K562 (cell line): ENCODE measurements around the gene LSM14B. TPM values are rescaled to one million over a fixed set of nuclear protein-coding genes. Genes with fewer than 3 reads are reported as not detected.

Experiments
- DPF2 ChIP-seq: fragments of 450-650 bp; IDR thresholded peaks from 2 replicates; pipeline ENCODE4 v1.6.1; 2016
- HDAC2 ChIP-seq: fragments of 450-650 bp; IDR thresholded peaks from 2 replicates; pipeline ENCODE4 v1.6.1; 2016; ENCODE audit warnings: mild to moderate bottlenecking
- MYBL2 ChIP-seq, 2 experiments: fragments of 450-650 bp in 1 of 2; sonication (generic) in 1 of 2; formaldehyde crosslinking in 1 of 2; IDR thresholded peaks; 2 replicates each; pipeline versions ENCODE4 v1.6.1 to v1.8.1; 2017 to 2022; ENCODE audit warnings: borderline replicate concordance in 1 of 2, inconsistent platforms in 1 of 2, low read depth in 1 of 2, mild to moderate bottlenecking in 1 of 2, missing genetic modification reagents in 1 of 2, moderate library complexity in 1 of 2
- MYNN ChIP-seq, 2 experiments: sonication (generic); formaldehyde crosslinking in 1 of 2; IDR thresholded peaks; 2 replicates each; pipeline versions ENCODE4 v1.5.0 to v1.6.1; 2016 to 2020; ENCODE audit warnings: antibody characterized with exemption in 1 of 2, missing genetic modification reagents in 1 of 2
- NCOR1 ChIP-seq: fragments of 450-650 bp; IDR thresholded peaks from 2 replicates; pipeline ENCODE4 v1.6.1; 2016; ENCODE audit warnings: mild to moderate bottlenecking, moderate library complexity
- RBM22 ChIP-seq: fragments of 200-400 bp; formaldehyde crosslinking; IDR thresholded peaks from 2 replicates; pipeline ENCODE4 v1.6.1; 2018; ENCODE audit warnings: low read length, low read depth; ENCODE audit not compliant: poor library complexity, severe bottlenecking
- ZFP30 ChIP-seq: fragments of 250-450 bp; sonication (Bioruptor Pico); IDR thresholded peaks from 2 replicates; pipeline ENCODE4 v1.8.0; 2022; ENCODE audit warnings: moderate library complexity, mild to moderate bottlenecking, inconsistent platforms, borderline replicate concordance
- ZFPM2 ChIP-seq: fragments of 250-450 bp; sonication (Bioruptor Pico); IDR thresholded peaks from 2 replicates; pipeline ENCODE4 v1.5.1; 2022; ENCODE audit warnings: mild to moderate bottlenecking
- polyA plus RNA-seq, 8 experiments: library from polyadenylated mRNA; depleted of rRNA in 4 of 8; stranded (reverse) in 5 of 8; unstranded in 3 of 8; fragments of >200 nt; fragmentation: Nextera tagmentation in 2 of 8; fragmentation: Illumina TruSeq in 1 of 8; extraction: Ambion mirVana in 2 of 8; extraction: Trizol in 1 of 8; gene quantifications; 2 replicates each; pipeline versions ENCODE4 v1.2.1 to v1.2.3, GENCODE V29; 2011 to 2014; ENCODE audit warnings: inconsistent platforms in 1 of 8, missing spikeins in 1 of 8
- total RNA-seq, 7 experiments: library from RNA; depleted of rRNA in 6 of 7; stranded (reverse); fragments of >200 nt in 6 of 7; fragmentation: Illumina TruSeq in 2 of 7; extraction: Trizol in 2 of 7; gene quantifications; 2 replicates each; pipeline versions ENCODE4 v1.2.1 to v1.2.3, GENCODE V29; 2011 to 2021; ENCODE audit warnings: low replicate concordance in 1 of 7
- TF ChIP-seq, protein P1 (sequence below), 2 experiments: fragments of 450-650 bp in 1 of 2; sonication (generic) in 1 of 2; formaldehyde crosslinking in 1 of 2; IDR thresholded peaks; 2 replicates each; pipeline versions ENCODE4 v1.7.1 to v1.9.0; 2016 to 2022; ENCODE audit warnings: inconsistent platforms in 1 of 2, mild to moderate bottlenecking in 1 of 2, missing genetic modification reagents in 1 of 2
- TF ChIP-seq, protein P2 (sequence below): sonication (generic); formaldehyde crosslinking; IDR thresholded peaks from 2 replicates; pipeline ENCODE4 v1.8.1; 2022; ENCODE audit warnings: missing genetic modification reagents

Gene LSM14B
- total and polyA plus RNA-seq, 9 of the 15 experiments (the other 6 are each of a cell fraction or from before 2014, with no cell fraction given), result 0.66 to 36.0 (median 20.2) TPM

DNA sequence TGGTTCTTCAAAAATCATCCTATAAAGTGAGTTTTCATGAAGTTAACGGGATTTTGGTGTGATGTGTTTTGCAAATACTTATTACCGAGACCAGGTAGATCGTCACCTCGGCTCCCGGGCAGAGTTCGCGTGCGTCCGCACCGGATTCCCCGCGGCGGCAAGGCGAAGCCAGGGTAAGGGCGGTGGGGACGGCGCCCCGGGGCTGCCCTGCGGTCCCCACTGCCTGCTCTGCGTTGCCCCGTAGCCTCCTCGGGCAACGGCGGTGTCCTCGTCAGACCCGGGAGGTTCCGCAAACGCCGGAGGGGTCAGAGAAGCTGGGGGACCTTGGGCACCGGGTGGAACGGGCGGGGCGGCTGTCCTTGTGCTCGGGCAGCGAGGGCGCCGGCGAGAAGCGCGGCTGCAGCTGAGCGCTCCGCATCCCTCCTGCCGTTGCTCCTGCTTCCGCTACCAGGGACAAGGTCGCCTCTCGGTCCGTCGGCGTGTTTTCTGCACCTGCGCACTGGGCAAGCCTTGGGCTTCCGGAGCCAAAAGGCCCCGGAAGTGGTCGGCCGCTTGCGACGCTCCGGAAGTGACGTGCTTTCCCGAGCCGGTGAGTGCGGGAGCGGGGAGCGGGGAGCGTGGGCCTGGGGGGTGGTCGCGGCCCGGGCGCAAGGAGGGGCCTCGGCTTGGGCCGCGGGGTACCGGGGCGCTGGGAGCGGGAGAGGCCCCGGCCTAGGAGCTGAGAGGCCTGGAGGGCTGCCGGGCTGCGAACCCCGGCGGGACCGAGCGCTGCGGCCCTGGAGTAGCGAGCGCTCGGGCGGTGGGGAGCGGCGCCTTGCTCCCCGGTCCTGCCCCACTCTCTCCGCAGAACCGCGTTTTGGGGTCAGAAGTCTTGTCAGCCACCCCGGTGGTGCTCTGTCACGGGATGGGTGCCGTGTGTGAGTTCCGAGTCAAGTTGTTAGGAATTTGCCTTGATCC is 60.5 kb downstream of the LSM14B start, which contains the start of gene MTG2 (continued):
- TF ChIP-seq MYBL2 (IDR thresholded peaks at IDR 0.05; ENCODE audit: low read depth), result no peak
- TF ChIP-seq MYBL2 (CRISPR knock-in tag; IDR thresholded peaks at IDR 0.05; ENCODE audit: borderline replicate concordance), result no peak
- 0 out of 2 replicates have a peak, but pooled peaks have one; percentile 39 for TF ChIP-seq MYNN (IDR thresholded peaks at IDR 0.05)
- TF ChIP-seq MYNN (CRISPR knock-in tag; IDR thresholded peaks at IDR 0.05), result no peak
- peak; percentile 9; the same call in 1 of the 2 replicates for TF ChIP-seq NCOR1
- TF ChIP-seq, protein P1, sequence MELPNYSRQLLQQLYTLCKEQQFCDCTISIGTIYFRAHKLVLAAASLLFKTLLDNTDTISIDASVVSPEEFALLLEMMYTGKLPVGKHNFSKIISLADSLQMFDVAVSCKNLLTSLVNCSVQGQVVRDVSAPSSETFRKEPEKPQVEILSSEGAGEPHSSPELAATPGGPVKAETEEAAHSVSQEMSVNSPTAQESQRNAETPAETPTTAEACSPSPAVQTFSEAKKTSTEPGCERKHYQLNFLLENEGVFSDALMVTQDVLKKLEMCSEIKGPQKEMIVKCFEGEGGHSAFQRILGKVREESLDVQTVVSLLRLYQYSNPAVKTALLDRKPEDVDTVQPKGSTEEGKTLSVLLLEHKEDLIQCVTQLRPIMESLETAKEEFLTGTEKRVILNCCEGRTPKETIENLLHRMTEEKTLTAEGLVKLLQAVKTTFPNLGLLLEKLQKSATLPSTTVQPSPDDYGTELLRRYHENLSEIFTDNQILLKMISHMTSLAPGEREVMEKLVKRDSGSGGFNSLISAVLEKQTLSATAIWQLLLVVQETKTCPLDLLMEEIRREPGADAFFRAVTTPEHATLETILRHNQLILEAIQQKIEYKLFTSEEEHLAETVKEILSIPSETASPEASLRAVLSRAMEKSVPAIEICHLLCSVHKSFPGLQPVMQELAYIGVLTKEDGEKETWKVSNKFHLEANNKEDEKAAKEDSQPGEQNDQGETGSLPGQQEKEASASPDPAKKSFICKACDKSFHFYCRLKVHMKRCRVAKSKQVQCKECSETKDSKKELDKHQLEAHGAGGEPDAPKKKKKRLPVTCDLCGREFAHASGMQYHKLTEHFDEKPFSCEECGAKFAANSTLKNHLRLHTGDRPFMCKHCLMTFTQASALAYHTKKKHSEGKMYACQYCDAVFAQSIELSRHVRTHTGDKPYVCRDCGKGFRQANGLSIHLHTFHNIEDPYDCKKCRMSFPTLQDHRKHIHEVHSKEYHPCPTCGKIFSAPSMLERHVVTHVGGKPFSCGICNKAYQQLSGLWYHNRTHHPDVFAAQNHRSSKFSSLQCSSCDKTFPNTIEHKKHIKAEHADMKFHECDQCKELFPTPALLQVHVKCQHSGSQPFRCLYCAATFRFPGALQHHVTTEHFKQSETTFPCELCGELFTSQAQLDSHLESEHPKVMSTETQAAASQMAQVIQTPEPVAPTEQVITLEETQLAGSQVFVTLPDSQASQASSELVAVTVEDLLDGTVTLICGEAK (IDR thresholded peaks at IDR 0.05), result peak; percentile 99
- TF ChIP-seq, protein P1 (CRISPR knock-in tag; IDR thresholded peaks at IDR 0.05), result no peak
- peak; percentile 68; the same call in 1 of the 2 replicates for TF ChIP-seq HDAC2
- TF ChIP-seq ZFPM2, result no peak
- TF ChIP-seq ZFP30, result no peak
- TF ChIP-seq DPF2, result 0 out of 2 replicates have a peak, but pooled peaks have one; percentile 12
- TF ChIP-seq RBM22, result peak; percentile 27
- TF ChIP-seq, protein P2, sequence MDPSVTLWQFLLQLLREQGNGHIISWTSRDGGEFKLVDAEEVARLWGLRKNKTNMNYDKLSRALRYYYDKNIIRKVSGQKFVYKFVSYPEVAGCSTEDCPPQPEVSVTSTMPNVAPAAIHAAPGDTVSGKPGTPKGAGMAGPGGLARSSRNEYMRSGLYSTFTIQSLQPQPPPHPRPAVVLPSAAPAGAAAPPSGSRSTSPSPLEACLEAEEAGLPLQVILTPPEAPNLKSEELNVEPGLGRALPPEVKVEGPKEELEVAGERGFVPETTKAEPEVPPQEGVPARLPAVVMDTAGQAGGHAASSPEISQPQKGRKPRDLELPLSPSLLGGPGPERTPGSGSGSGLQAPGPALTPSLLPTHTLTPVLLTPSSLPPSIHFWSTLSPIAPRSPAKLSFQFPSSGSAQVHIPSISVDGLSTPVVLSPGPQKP (CRISPR knock-in tag), result no peak
